Rectal smooth muscle tissue (tissue), 1 donor: Measurements from ENCODE around the gene KCNK7.
"Not testable (repeated sequence)": the region's sequence is repeated elsewhere in the genome, so short reads cannot be mapped to it uniquely, and the experiment has no call there.

Experiments
- H3K27ac ChIP-seq: one replicate; pipeline ENCODE4 v1.7.0; 2013; ENCODE audit warnings: low read depth, low read length, inconsistent platforms
- H3K27me3 ChIP-seq: one replicate; pipeline ENCODE4 v1.7.0; 2013; ENCODE audit warnings: low read length; ENCODE audit not compliant: control insufficient read depth, insufficient read depth
- H3K36me3 ChIP-seq: one replicate; pipeline ENCODE4 v1.7.0; 2013; ENCODE audit warnings: low read length; ENCODE audit not compliant: control insufficient read depth, insufficient read depth
- H3K4me1 ChIP-seq: one replicate; pipeline ENCODE4 v1.7.0; 2013; ENCODE audit warnings: low read length; ENCODE audit not compliant: control insufficient read depth, insufficient read depth
- H3K4me3 ChIP-seq: one replicate; pipeline ENCODE4 v1.7.0; 2013; ENCODE audit warnings: low read length
- H3K9ac ChIP-seq: one replicate; pipeline ENCODE4 v1.7.0; 2013; ENCODE audit warnings: low read length

The KCNK7 gene

GRCh38 chr11:65569973-65570918 lies 25.4 kb downstream of the KCNK7 start, which contains the start of gene ZNRD2:
Gene ZNRD2 (plus strand): TSS chr11:65570477. CDS start chr11:65570492, 15 bp downstream.
- Histone ChIP-seq H3K9ac (peak within 1 kb of the TSS; percentile 79), H3K27me3 (no peaks in the 10 kb centered on the region), H3K27ac (peak within 1 kb of the TSS; percentile 95), H3K36me3 (no peaks in the 10 kb centered on the region), H3K4me3 (peak within 1 kb of the TSS; percentile 98), H3K4me1 (peaks cover 37% of the 10 kb centered on the region)

GRCh38 chr11:65569164-65569972 lies 26.2 kb downstream of the KCNK7 start:
- Histone ChIP-seq H3K27me3 (no peaks in the 10 kb centered on the region), H3K4me3 (peak overlapping the region; percentile 98), H3K27ac (peak overlapping the region; percentile 95), H3K9ac (peak overlapping the region; percentile 79), H3K36me3 (no peaks in the 10 kb centered on the region), H3K4me1 (peaks cover 34% of the 10 kb centered on the region)

DNA sequence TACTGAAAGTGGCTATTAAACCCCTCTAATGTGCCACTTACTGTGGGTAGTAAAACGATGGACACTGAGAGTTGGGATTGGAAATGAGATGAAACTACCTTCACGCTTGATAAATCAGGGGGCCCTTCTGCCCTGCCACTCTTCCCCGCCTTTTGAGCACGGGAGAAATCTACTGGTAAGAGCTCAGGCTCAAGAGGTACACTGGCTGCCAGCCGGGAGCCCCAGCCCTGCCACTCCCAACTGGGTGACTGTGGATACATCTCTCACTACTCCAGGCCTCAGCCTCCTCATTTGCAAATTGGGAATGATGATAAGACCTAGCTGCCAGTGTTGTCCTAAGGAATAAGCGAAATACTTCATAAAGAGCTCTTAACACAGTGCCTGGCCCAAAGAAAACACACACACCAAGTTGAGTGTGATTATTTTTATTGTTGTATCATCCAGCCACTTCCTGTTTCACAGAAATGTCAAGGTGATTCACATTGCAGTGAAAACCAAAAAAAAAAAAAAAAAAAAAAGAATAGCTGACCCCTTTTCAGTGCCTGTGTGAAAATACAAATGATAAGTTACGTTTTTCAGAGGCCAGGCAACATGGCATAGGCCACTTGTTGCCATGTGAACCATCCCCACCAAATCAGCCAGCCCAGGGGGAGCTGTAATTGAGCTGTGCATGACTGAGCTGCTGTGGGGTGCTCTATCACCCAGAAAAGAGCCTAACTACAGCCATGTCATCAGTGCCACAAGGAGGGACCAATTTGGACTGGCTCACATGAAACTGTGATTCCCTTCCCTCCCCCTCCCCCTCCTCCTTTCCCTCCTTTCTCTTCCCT lies 29.8 kb downstream of the KCNK7 start:
- Histone ChIP-seq H3K27ac (no peak overlapping the region), H3K27me3 (no peaks in the 10 kb centered on the region), H3K9ac (no peak overlapping the region), H3K4me3 (no peak overlapping the region), H3K4me1 (peaks cover 18% of the 10 kb centered on the region), H3K36me3 (no peaks in the 10 kb centered on the region)

DNA sequence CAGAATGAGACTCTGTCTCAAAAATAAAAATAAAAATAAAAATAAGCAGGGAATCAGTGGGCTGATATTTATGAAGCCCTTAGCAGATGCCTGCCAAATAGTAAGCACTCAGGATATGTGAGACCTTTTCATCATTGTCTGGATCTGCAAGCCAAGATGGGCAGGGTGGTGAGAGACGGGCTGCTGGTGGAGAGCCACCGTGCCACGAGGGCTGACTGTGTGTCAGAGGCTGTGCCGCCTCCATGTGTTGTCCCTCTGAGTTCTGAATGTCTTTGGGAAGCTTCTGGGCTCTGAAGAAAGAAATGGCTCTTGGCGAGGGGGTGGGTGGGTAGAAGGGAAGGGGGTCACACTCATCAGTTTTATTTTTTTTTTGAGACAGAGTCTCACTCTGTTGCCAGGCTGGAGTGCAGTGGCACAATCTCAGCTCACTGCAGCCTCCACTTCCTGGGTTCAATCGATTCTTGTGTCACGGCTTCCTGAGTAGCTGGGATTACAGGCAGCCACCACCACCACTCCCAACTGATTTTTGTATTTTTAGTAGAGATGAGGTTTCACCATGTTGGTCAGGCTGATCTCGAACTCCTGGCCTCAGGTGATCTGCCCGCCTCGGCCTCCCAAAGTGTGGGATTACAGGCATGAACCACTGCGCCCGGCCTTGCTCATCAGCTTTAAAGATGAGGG lies 30.6 kb downstream of the KCNK7 start:
- H3K4me1 ChIP-seq = peaks cover 25% of the 10 kb centered on the region
- H3K27ac ChIP-seq = not testable (repeated sequence)

GRCh38 chr11:65563601-65564000 lies 32.0 kb downstream of the KCNK7 start:
- H3K27ac ChIP-seq = no peak overlapping the region
- no peak overlapping the region for H3K4me3 ChIP-seq
- H3K9ac ChIP-seq = peak overlapping the region; percentile 27

More for the DNA sequence above, 30.6 kb downstream of the KCNK7 start:
- not testable (repeated sequence) for H3K36me3 ChIP-seq, H3K4me3 ChIP-seq, H3K27me3 ChIP-seq, H3K9ac ChIP-seq

DNA sequence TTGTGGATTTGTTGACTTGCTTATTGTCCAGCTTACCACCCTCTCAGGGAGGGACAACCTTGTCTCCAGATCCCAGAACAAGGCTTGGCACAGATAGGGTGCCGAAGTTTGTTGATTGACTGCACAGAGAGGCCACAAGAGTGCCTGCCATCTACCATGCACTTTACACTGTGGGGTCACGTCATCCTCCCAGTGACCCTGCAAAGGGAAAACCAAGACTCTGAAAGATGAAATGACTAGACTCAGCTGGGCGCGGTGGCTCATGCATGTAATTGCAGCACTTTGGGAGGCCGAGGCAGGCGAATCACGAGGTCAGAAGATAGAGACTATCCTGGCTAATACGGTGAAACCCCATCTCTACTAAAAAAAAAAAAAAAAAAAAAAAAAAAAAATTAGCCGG lies 32.8 kb downstream of the KCNK7 start:
- peaks cover 22% of the 10 kb centered on the region for H3K4me1 ChIP-seq
- no peak overlapping the region for H3K4me3 ChIP-seq
- no peaks in the 10 kb centered on the region for H3K36me3 ChIP-seq
- no peaks in the 10 kb centered on the region for H3K27me3 ChIP-seq
- H3K27ac ChIP-seq = no peak overlapping the region
- no peak overlapping the region for H3K9ac ChIP-seq

More at GRCh38 chr11:65563601-65564000, 32.0 kb downstream of the KCNK7 start:
- Histone ChIP-seq H3K27me3 (no peaks in the 10 kb centered on the region), H3K4me1 (peaks cover 26% of the 10 kb centered on the region), H3K36me3 (no peaks in the 10 kb centered on the region)

- H3K27me3 ChIP-seq = no peaks in the 10 kb centered on the region
- peaks cover 23% of the 10 kb centered on the region for H3K4me1 ChIP-seq
- H3K9ac ChIP-seq = no peak overlapping the region
- H3K4me3 ChIP-seq = no peak overlapping the region
- H3K27ac ChIP-seq = no peak overlapping the region
- H3K36me3 ChIP-seq = no peaks in the 10 kb centered on the region
These were observed 33.6 kb downstream of the KCNK7 start for GRCh38 chr11:65562020-65562419.

DNA sequence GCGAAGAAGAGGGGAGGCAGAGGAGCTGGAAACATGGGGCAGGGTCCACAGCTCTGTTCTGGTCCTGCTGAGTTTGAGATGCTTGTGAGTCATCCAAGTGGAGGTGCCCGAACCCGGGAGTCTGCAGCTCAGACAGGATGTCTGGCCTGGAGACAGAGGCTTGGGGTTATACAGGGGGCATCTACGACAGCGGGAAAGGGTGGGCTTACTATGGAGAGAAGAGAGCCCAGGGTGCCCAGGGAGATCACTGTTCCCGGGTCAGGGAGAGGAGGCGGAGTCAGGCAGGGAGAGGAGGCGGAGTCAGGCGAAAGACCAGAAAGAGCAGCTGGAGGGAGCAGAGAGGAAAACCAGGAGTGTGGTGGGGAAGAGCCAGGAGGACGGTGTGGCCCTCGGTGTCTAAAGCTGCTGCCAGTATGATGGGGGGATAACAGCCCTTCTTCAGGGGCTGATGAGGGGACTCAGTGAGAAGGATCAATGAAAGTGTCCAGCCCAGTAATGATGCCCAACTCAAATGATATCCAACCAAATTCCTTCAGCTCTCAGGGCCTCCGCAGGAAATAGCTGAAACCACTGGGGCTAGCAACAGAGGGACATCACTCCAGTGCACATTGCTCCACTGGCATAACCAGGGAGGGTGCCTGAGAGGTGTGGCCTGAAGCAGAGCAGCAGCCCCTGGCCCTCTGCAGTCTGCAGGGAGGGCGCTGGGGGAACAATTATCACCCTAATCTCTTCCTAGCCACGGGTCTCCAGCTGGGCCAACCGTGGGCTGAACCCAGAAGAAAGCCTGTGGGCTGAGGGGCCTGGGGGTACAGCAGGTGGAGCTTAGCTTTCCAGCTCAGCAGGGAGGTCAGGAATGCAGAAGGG lies 34.8 kb downstream of the KCNK7 start:
- Histone ChIP-seq H3K27ac (peak overlapping the region; percentile 74), H3K4me1 (peaks cover 28% of the 10 kb centered on the region), H3K4me3 (no peak overlapping the region), H3K27me3 (no peaks in the 10 kb centered on the region), H3K36me3 (no peaks in the 10 kb centered on the region), H3K9ac (no peak overlapping the region)

- Histone ChIP-seq H3K27ac (peak overlapping the region; percentile 74), H3K4me1 (peaks cover 28% of the 10 kb centered on the region), H3K9ac (no peak overlapping the region), H3K4me3 (no peak overlapping the region), H3K36me3 (no peaks in the 10 kb centered on the region), H3K27me3 (no peaks in the 10 kb centered on the region)
These were observed 35.6 kb downstream of the KCNK7 start for GRCh38 chr11:65559951-65560537.

- H3K27me3 ChIP-seq = no peaks in the 10 kb centered on the region
- no peak overlapping the region for H3K9ac ChIP-seq
- H3K36me3 ChIP-seq = no peaks in the 10 kb centered on the region
- H3K4me1 ChIP-seq = peaks cover 28% of the 10 kb centered on the region
- H3K27ac ChIP-seq = peak overlapping the region; percentile 97
- no peak overlapping the region for H3K4me3 ChIP-seq
These were observed 36.1 kb downstream of the KCNK7 start for GRCh38 chr11:65559535-65559934.
